ENCODE measurements around the gene SLC44A2.

- TF ChIP-seq CTCF (IDR thresholded peaks at IDR 0.05) (no peak), POLR2AphosphoS5 (IDR thresholded peaks at IDR 0.05; ENCODE audit: low read depth, low read length) (no peak), REST (IDR thresholded peaks at IDR 0.05; ENCODE audit: insufficient read depth in 1 of 2, low read depth in 2 of 2, low read length in 1 of 2) (no peak), SIN3A (IDR thresholded peaks at IDR 0.05; ENCODE audit: borderline replicate concordance, insufficient read depth, low read depth, low read length) (no peak), TCF7L2 (IDR thresholded peaks at IDR 0.05; ENCODE audit: low read depth, low read length) (no peak)
Measured at GRCh38 chr19:10577951-10578350, 47.4 kb upstream of the SLC44A2 start.
